ENCODE data around the gene PHYHIPL.

Gene PHYHIPL

DNA sequence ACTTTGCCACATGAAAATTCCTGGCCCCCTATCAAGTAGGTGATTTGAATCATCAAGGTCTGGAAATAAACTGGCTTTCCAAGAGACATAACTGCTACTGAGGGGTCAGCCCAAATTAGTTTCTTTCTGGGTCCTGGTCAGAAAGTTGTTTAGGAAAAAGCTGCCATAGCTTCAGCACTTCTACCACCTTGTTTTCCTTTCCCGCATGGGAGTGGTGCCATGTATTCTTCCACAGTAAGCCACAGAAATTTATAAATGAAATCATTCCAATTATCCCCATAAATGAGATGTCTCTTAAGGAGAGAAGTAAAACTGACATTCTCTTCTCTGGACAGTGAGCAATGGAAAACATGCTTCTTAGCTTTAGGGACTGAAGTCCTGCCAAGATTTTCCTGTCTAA is 80.8 kb downstream of the PHYHIPL start:
- ATAC-seq (replicated peaks) (no peak), DNase-seq (no peak)
- Mint-ChIP-seq H3K4me3 (no peak overlapping the region), H3K9me3 (no peaks in the 10 kb centered on the region), H3K27me3 (no peaks in the 10 kb centered on the region), H3K36me3 (no peaks in the 10 kb centered on the region), H3K27ac (no peak overlapping the region), H3K4me1 (no peaks in the 10 kb centered on the region)

DNA sequence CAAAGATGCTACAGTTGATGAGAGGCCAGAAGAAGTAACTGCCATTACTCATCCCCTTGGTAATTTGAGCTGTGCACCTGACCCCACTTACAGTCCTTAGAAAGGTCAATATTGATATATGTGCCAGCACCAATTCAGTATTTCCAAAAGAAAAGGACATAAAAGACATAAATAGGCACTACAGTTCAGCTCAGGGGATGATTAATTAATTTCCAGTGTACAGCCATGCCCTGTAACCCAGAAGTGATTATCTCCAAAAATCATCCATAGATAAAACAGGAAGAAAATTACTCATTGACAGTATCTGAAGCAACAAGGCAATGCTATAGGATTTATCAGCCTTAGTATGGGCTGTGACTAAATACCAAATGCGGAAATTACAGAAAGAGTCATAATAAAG is 82.4 kb downstream of the PHYHIPL start:
- Mint-ChIP-seq H3K4me1 (no peaks in the 10 kb centered on the region), H3K27me3 (no peaks in the 10 kb centered on the region), H3K36me3 (no peaks in the 10 kb centered on the region), H3K4me3 (no peak overlapping the region), H3K9me3 (no peaks in the 10 kb centered on the region), H3K27ac (no peak overlapping the region)
- no peak for ATAC-seq (replicated peaks)
- DNase-seq: no peak

GRCh38 chr10:59265141-59265540 is 88.7 kb downstream of the PHYHIPL start:
- H3K27ac Mint-ChIP-seq: no peak overlapping the region
- H3K9me3 Mint-ChIP-seq: peaks cover 0 to under 1% of the 10 kb centered on the region in 2 donors
- no peak for DNase-seq
- no peaks in the 10 kb centered on the region for H3K4me1 Mint-ChIP-seq
- no peaks in the 10 kb centered on the region for H3K27me3 Mint-ChIP-seq
- no peaks in the 10 kb centered on the region for H3K36me3 Mint-ChIP-seq
- no peak overlapping the region for H3K4me3 Mint-ChIP-seq
- ATAC-seq (replicated peaks): no peak

DNA sequence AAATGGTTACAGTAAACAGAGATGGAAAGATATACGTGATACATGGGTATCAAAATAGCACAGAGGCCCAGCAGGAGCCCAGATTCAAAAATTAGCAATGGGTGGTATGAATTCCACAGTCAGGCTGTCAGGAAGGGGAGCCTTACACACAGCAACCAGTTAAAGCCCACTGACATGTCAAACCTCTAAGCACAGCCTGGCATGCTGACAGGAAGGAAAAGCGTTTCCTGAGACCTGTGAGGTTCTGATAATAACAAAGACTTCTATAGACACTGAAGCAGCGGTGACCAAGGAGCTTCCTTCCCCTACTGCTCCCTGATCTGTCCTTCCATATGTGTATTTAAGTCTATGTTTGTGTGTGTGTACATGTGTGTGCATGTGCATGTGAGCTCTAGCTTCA is 89.9 kb downstream of the PHYHIPL start:
- DNase-seq (no peak), ATAC-seq (replicated peaks) (no peak)
- Mint-ChIP-seq H3K4me3 (no peak overlapping the region), H3K9me3 (peaks cover 0 to 2% of the 10 kb centered on the region in 2 donors), H3K27me3 (no peaks in the 10 kb centered on the region), H3K36me3 (no peaks in the 10 kb centered on the region), H3K27ac (no peak overlapping the region), H3K4me1 (no peaks in the 10 kb centered on the region)

DNA sequence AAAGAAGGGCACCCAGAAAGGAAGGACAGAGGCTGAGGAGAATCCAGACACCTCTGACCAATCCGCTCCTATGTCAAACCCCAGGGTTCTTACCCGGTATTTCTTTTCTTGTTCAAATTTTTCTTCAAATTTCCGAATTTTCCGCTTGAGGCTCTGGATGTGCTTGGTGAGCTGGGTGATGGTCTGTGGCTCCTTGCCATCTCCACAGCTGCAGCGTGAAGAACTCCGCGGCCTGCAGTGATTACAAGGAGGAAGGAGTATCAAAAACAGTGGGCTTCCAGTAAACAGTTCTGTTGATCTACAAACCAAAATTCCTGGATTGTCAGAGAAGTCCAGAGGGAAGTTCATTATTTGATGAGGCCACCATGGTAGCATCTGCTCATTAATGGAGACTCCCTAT is 92.0 kb downstream of the PHYHIPL start:
- no peaks in the 10 kb centered on the region for H3K36me3 Mint-ChIP-seq
- no peak for ATAC-seq (replicated peaks)
- no peak for DNase-seq
- H3K4me1 Mint-ChIP-seq: no peaks in the 10 kb centered on the region
- peaks cover 0 to 2% of the 10 kb centered on the region in 2 donors for H3K9me3 Mint-ChIP-seq
- H3K27me3 Mint-ChIP-seq: no peaks in the 10 kb centered on the region
- no peak overlapping the region for H3K4me3 Mint-ChIP-seq
- no peak overlapping the region for H3K27ac Mint-ChIP-seq

- Mint-ChIP-seq H3K9me3 (peaks cover 0 to 2% of the 10 kb centered on the region in 2 donors), H3K27ac (no peak overlapping the region), H3K4me1 (no peaks in the 10 kb centered on the region), H3K4me3 (no peak overlapping the region), H3K27me3 (no peaks in the 10 kb centered on the region), H3K36me3 (no peaks in the 10 kb centered on the region)
- ATAC-seq (replicated peaks) (no peak), DNase-seq (no peak)
These were observed 93.2 kb downstream of the PHYHIPL start for GRCh38 chr10:59269651-59270050.

GRCh38 chr10:59270492-59270891 is 94.0 kb downstream of the PHYHIPL start:
- no peak for DNase-seq
- Mint-ChIP-seq H3K9me3 (peaks cover 0 to 2% of the 10 kb centered on the region in 2 donors), H3K27ac (no peak overlapping the region), H3K4me1 (no peaks in the 10 kb centered on the region), H3K27me3 (no peaks in the 10 kb centered on the region), H3K36me3 (no peaks in the 10 kb centered on the region), H3K4me3 (no peak overlapping the region)
- no peak for ATAC-seq (replicated peaks)

DNA sequence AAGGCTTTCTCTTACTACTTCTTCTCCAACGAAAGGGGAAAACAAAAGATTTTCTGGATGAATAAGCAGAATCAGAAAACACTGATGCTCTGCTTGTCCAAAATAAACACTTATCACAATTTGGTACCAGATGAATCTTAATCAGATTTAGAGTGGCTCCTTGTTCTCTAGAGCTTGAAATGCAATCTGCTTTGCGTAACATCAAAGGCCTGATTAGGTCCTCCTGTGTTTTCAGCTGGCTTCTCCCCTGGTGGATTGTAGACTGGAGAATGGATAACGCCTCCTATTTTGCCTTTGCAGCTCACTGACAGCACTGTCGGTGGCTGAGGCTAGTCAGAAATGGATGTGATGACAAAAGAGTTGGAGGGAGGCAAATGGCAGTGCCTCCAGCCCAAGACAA is 94.7 kb downstream of the PHYHIPL start:
- Mint-ChIP-seq H3K9me3 (peaks cover 0 to 2% of the 10 kb centered on the region in 2 donors), H3K27ac (no peak overlapping the region), H3K4me1 (no peaks in the 10 kb centered on the region), H3K4me3 (no peak overlapping the region), H3K27me3 (no peaks in the 10 kb centered on the region), H3K36me3 (no peaks in the 10 kb centered on the region)
- DNase-seq (no peak), ATAC-seq (replicated peaks) (no peak)

DNA sequence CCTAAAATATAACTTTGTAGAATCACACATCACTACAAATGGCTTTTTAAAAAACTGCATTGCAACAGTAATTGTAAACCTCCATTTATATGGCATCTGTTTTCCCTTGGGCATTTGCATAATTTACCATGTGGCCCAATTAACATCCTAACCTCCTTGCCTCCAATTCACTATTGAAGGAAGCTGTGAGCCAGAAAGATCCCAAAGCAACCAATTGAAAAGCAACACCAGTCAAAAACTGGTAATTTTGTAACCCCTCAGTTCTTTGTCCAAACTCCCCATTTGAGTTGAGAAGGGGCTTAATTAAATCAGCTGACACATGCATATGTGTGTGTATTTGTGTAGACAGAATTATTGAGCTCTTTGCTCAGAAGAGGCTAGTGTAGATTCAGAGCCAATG is 95.6 kb downstream of the PHYHIPL start:
- Mint-ChIP-seq H3K27me3 (no peaks in the 10 kb centered on the region), H3K9me3 (peaks cover 0 to 2% of the 10 kb centered on the region in 2 donors), H3K27ac (no peak overlapping the region), H3K36me3 (no peaks in the 10 kb centered on the region), H3K4me3 (no peak overlapping the region), H3K4me1 (no peaks in the 10 kb centered on the region)
- no peak for DNase-seq
- ATAC-seq (replicated peaks): no peak

GRCh38 chr10:59273445-59273844 is 97.0 kb downstream of the PHYHIPL start:
- Mint-ChIP-seq H3K4me3 (no peak overlapping the region), H3K27me3 (no peaks in the 10 kb centered on the region), H3K4me1 (no peaks in the 10 kb centered on the region), H3K9me3 (peaks cover 0 to 3% of the 10 kb centered on the region in 2 donors), H3K36me3 (no peaks in the 10 kb centered on the region), H3K27ac (no peak overlapping the region)
- no peak for ATAC-seq (replicated peaks)
- DNase-seq: no peak

DNA sequence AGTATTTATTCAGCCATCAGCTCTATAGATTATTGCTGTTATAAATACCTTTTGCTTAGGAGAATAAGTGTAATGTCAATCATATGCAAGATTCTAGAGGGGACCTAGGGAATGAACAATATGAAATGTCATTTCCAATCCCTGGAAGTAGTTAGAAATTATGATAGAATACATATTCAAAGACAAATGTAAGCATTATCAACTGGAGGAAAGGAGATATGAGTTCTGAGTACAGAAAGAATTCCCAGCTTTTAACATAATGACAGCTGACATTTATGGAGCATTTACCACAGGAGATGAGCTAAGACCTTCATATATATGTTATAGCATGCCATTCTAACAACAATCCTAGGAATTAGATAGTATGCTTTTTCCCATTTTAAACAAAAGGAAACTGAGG is 99.7 kb downstream of the PHYHIPL start:
- Mint-ChIP-seq H3K36me3 (no peaks in the 10 kb centered on the region), H3K4me3 (no peak overlapping the region), H3K9me3 (peaks cover 0 to 3% of the 10 kb centered on the region in 2 donors)

GRCh38 chr10:59276919-59277318 is 100.5 kb downstream of the PHYHIPL start:
- no peak for DNase-seq
- no peak overlapping the region for H3K4me3 Mint-ChIP-seq
- H3K9me3 Mint-ChIP-seq: peaks cover 0 to 3% of the 10 kb centered on the region in 2 donors

More for the DNA sequence above, 99.7 kb downstream of the PHYHIPL start:
- Mint-ChIP-seq H3K4me1 (no peaks in the 10 kb centered on the region), H3K27me3 (no peaks in the 10 kb centered on the region), H3K27ac (no peak overlapping the region)
- ATAC-seq (replicated peaks) (no peak), DNase-seq (no peak)

DNA sequence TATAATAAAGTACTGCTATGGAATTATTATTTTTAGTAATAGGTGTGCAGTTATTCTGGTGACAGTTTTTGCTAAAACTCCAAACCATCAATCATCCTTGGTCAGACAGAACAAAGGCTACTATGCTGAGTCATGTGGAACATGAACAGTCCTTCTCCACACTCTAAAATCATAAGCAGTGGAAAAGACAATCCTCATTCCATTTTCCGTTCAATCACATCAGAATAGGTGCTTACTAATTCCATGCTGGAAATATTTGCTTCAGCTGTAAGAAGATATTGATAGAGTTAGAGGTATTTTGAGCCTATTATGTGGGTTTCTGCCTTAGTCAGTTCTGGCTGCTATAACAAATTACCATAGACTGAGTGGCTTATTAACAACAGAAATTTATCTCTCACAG is 103.0 kb downstream of the PHYHIPL start:
- DNase-seq: no peak
- H3K36me3 Mint-ChIP-seq: no peaks in the 10 kb centered on the region
- ATAC-seq (replicated peaks): no peak
- no peaks in the 10 kb centered on the region for H3K4me1 Mint-ChIP-seq
- H3K27ac Mint-ChIP-seq: no peak overlapping the region
- no peaks in the 10 kb centered on the region for H3K27me3 Mint-ChIP-seq
- H3K4me3 Mint-ChIP-seq: no peak overlapping the region
- H3K9me3 Mint-ChIP-seq: peaks cover 0 to 3% of the 10 kb centered on the region in 2 donors

More at GRCh38 chr10:59276919-59277318, 100.5 kb downstream of the PHYHIPL start:
- H3K36me3 Mint-ChIP-seq: no peaks in the 10 kb centered on the region
- no peak overlapping the region for H3K27ac Mint-ChIP-seq
- no peak for ATAC-seq (replicated peaks)
- no peaks in the 10 kb centered on the region for H3K27me3 Mint-ChIP-seq
- H3K4me1 Mint-ChIP-seq: no peaks in the 10 kb centered on the region

DNA sequence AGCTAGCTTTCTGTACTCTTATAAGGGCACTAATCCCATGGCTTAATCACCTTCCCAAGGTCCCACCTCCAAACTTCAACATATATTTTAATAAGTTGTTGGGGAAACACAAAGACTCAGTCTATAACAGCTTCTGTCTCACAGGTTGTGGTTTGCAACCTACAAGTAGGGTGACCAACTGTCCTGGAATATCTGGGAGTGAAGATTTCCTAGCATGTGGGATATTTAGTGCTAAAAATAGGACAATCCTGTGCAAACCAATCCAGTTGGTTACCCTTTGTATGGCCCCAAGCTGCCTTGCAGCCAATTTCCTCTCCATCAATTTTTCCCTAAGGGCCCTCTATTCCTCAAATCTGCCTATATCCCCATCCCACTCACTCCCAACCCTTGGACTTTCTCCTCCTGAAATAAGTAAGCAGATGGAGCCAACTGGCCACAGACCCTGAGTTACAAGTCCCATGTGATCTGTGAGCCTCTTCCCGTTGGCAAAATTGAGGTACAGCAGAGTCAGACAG is 103.6 kb downstream of the PHYHIPL start:
- H3K4me3 Mint-ChIP-seq: no peak overlapping the region
- ATAC-seq (replicated peaks): no peak
- no peak for DNase-seq
- H3K36me3 Mint-ChIP-seq: no peaks in the 10 kb centered on the region
- H3K4me1 Mint-ChIP-seq: no peaks in the 10 kb centered on the region
- no peaks in the 10 kb centered on the region for H3K27me3 Mint-ChIP-seq
- H3K27ac Mint-ChIP-seq: no peak overlapping the region
- peaks cover 0 to 3% of the 10 kb centered on the region in 2 donors for H3K9me3 Mint-ChIP-seq

- Mint-ChIP-seq H3K36me3 (no peaks in the 10 kb centered on the region), H3K4me3 (no peak overlapping the region), H3K27ac (no peak overlapping the region), H3K9me3 (peaks cover 0 to 3% of the 10 kb centered on the region in 2 donors), H3K4me1 (no peaks in the 10 kb centered on the region), H3K27me3 (no peaks in the 10 kb centered on the region)
- DNase-seq: no peak
- no peak for ATAC-seq (replicated peaks)
These were observed 105.4 kb downstream of the PHYHIPL start for GRCh38 chr10:59281861-59282260.
